ENCODE data around the gene ASXL1. TPM values are rescaled to one million over a fixed set of nuclear protein-coding genes. Genes with fewer than 3 reads are reported as not detected.
"Not testable (repeated sequence)": the region's sequence is repeated elsewhere in the genome, so short reads cannot be mapped to it uniquely, and the experiment has no call there.

The ASXL1 gene
- total and polyA plus RNA-seq, 2 donors (not counting 1 experiment from before 2014, with no cell fraction given), result 93.0 to 180 TPM

- no peaks in the 10 kb centered on the region for H3K9me3 Mint-ChIP-seq (ENCODE audit: insufficient read depth)
- no peaks in the 10 kb centered on the region for H4K20me1 ChIP-seq (ENCODE audit: control insufficient read depth, insufficient read depth, low read length, poor library complexity, severe bottlenecking)
- no peak overlapping the region for H3K4me3 Mint-ChIP-seq
- TF ChIP-seq EZH2 (IDR thresholded peaks at IDR 0.05; ENCODE audit: borderline replicate concordance, insufficient read depth, low read depth, low read length, poor library complexity, severe bottlenecking) (no peak), CTCF (IDR thresholded peaks at IDR 0.05) (no peak)
- H3K79me2 ChIP-seq (ENCODE audit: control insufficient read depth, insufficient read depth, low read length), result no peaks in the 10 kb centered on the region
- no peak for DNase-seq
- no peak overlapping the region for H3K4me2 ChIP-seq (replicated peaks; ENCODE audit: low read depth, low read length, poor library complexity, severe bottlenecking)
- H3K27ac ChIP-seq (ENCODE audit: low read length in 2 of 2), result no peak overlapping the region
- no peaks in the 10 kb centered on the region for H3K27me3 Mint-ChIP-seq
- H3K9ac ChIP-seq (ENCODE audit: low read length), result no peak overlapping the region
- H3K9me3 ChIP-seq (ENCODE audit: control extremely low read depth in 1 of 3, control insufficient read depth in 2 of 3, insufficient read depth in 1 of 3, low read length in 2 of 3), result no peaks in the 10 kb centered on the region
- H3K36me3 ChIP-seq (replicated peaks in 1 of 2; ENCODE audit: control extremely low read depth in 1 of 2, control insufficient read depth in 1 of 2, extremely low read depth in 1 of 2, insufficient read depth in 2 of 2, low read length in 1 of 2), result peaks cover 0 to 9% of the 10 kb centered on the region in 2 experiments
- ChIA-PET POLR2A (no interaction called here), CTCF (no interaction called here)
- no peak overlapping the region for H3K27ac Mint-ChIP-seq
- peaks cover 2 to 10% of the 10 kb centered on the region in 2 donors for H3K4me1 ChIP-seq (ENCODE audit: control insufficient read depth in 2 of 2, insufficient read depth in 2 of 2, low read length in 2 of 2)
- peaks cover 17% of the 10 kb centered on the region for H3K4me1 Mint-ChIP-seq
- ATAC-seq (ENCODE audit: low read depth), result no peak
- intact Hi-C loops (cut with micrococcal nuclease), result no loop called here
- H3K27me3 ChIP-seq (replicated peaks in 1 of 4; ENCODE audit: control extremely low read depth in 1 of 4, control insufficient read depth in 3 of 4, insufficient read depth in 4 of 4, low read length in 3 of 4), result no peaks in the 10 kb centered on the region
- no CpG with 5 or more reads among the region's 2 CpGs for WGBS (ENCODE audit: insufficient coverage)
- no peak overlapping the region for H3K4me3 ChIP-seq (ENCODE audit: control extremely low read depth in 1 of 5, extremely low read depth in 1 of 5, insufficient read depth in 1 of 5, low read depth in 2 of 5, low read length in 4 of 5)
- no peak overlapping the region for H2AFZ ChIP-seq (ENCODE audit: insufficient read depth, low read depth, low read length, poor library complexity, severe bottlenecking)
Measured at GRCh38 chr20:32339116-32339515, 19.0 kb upstream of the ASXL1 start.

GRCh38 chr20:32341053-32341452 is 17.1 kb upstream of the ASXL1 start:
- H3K36me3 ChIP-seq (replicated peaks in 1 of 2; ENCODE audit: control extremely low read depth in 1 of 2, control insufficient read depth in 1 of 2, extremely low read depth in 1 of 2, insufficient read depth in 2 of 2, low read length in 1 of 2); H3K27me3 ChIP-seq (replicated peaks in 1 of 4; ENCODE audit: control extremely low read depth in 1 of 4, control insufficient read depth in 3 of 4, insufficient read depth in 4 of 4, low read length in 3 of 4); H3K9me3 Mint-ChIP-seq (ENCODE audit: insufficient read depth); H3K4me2 ChIP-seq (replicated peaks; ENCODE audit: low read depth, low read length, poor library complexity, severe bottlenecking); H3K27me3 Mint-ChIP-seq; H3K27ac Mint-ChIP-seq; intact Hi-C loops (cut with micrococcal nuclease); H3K4me1 Mint-ChIP-seq; CTCF ChIA-PET; H3K4me3 Mint-ChIP-seq; H3K27ac ChIP-seq (ENCODE audit: low read length in 2 of 2); H3K79me2 ChIP-seq (ENCODE audit: control insufficient read depth, insufficient read depth, low read length); H3K4me3 ChIP-seq (ENCODE audit: control extremely low read depth in 1 of 5, extremely low read depth in 1 of 5, insufficient read depth in 1 of 5, low read depth in 2 of 5, low read length in 4 of 5); H2AFZ ChIP-seq (ENCODE audit: insufficient read depth, low read depth, low read length, poor library complexity, severe bottlenecking); ATAC-seq (ENCODE audit: low read depth); POLR2A ChIA-PET; H4K20me1 ChIP-seq (ENCODE audit: control insufficient read depth, insufficient read depth, low read length, poor library complexity, severe bottlenecking); H3K9ac ChIP-seq (ENCODE audit: low read length); H3K4me1 ChIP-seq (ENCODE audit: control insufficient read depth in 2 of 2, insufficient read depth in 2 of 2, low read length in 2 of 2); H3K9me3 ChIP-seq (ENCODE audit: control extremely low read depth in 1 of 3, control insufficient read depth in 2 of 3, insufficient read depth in 1 of 3, low read length in 2 of 3); DNase-seq: not testable (repeated sequence)
- WGBS (ENCODE audit: insufficient coverage), result 100% methylated on average over 1 of the region's 2 CpGs
